Stimulated activated CD4-positive, alpha-beta T cell treated with anti-CD3 and anti-CD28 coated beads, TNF-alpha, amount 100 ng/mL, for 1 hour (primary cell): ENCODE results near the gene ABCC4.
"Not testable (repeated sequence)": the region's sequence is repeated elsewhere in the genome, so short reads cannot be mapped to it uniquely, and the experiment has no call there.

Experiments used
- DNase-seq, 3 donors: peaks; one replicate each; pipeline ENCODE4 v3.0.0-alpha.2; 2020; ENCODE audit warnings: low read depth in 3 of 3, low spot score in 1 of 3

ABCC4 gene

GRCh38 chr13:95198606-95199005 lies 102.6 kb downstream of the ABCC4 start:
- not testable (repeated sequence) for DNase-seq

- DNase-seq, result no peak
Measured at GRCh38 chr13:95197548-95197947, 103.7 kb downstream of the ABCC4 start.

- DNase-seq, result no peak
Measured at GRCh38 chr13:95195146-95195545, 106.1 kb downstream of the ABCC4 start.

GRCh38 chr13:95193509-95194230 lies 107.6 kb downstream of the ABCC4 start:
- DNase-seq, result no peak

- DNase-seq, result no peak
Measured at GRCh38 chr13:95192998-95193397, 108.3 kb downstream of the ABCC4 start.

GRCh38 chr13:95192564-95192945 lies 108.7 kb downstream of the ABCC4 start:
- not testable (repeated sequence) for DNase-seq

GRCh38 chr13:95191821-95192563 lies 109.3 kb downstream of the ABCC4 start:
- DNase-seq, result peak in 2 of 3 donors; percentile 13 to 50

- DNase-seq, result no peak
Measured at GRCh38 chr13:95188128-95188527, 113.1 kb downstream of the ABCC4 start.

- DNase-seq, result peak in 2 of 3 donors; percentile 16 to 22
Measured at GRCh38 chr13:95185851-95186250, 115.4 kb downstream of the ABCC4 start.

GRCh38 chr13:95185311-95185710 lies 115.9 kb downstream of the ABCC4 start:
- no peak for DNase-seq

- DNase-seq, result no peak
Measured at GRCh38 chr13:95184317-95184716, 116.9 kb downstream of the ABCC4 start.

GRCh38 chr13:95182570-95183265 lies 118.5 kb downstream of the ABCC4 start:
- no peak for DNase-seq

GRCh38 chr13:95181586-95181985 lies 119.7 kb downstream of the ABCC4 start:
- DNase-seq, result no peak

- DNase-seq, result no peak
Measured at GRCh38 chr13:95180513-95181245, 120.6 kb downstream of the ABCC4 start.

GRCh38 chr13:95176611-95177259 lies 124.5 kb downstream of the ABCC4 start:
- DNase-seq, result peak in 1 of 3 donors; percentile 9

- no peak for DNase-seq
Measured at GRCh38 chr13:95174517-95174916, 126.7 kb downstream of the ABCC4 start.

- no peak for DNase-seq
Measured at GRCh38 chr13:95168191-95168590, 133.1 kb downstream of the ABCC4 start.

GRCh38 chr13:95167003-95167402 lies 134.2 kb downstream of the ABCC4 start:
- DNase-seq, result not testable (repeated sequence)

GRCh38 chr13:95164830-95165229 lies 136.4 kb downstream of the ABCC4 start:
- no peak for DNase-seq

GRCh38 chr13:95160112-95160906 lies 140.9 kb downstream of the ABCC4 start:
- DNase-seq, result no peak
